Fibroblast of lung (primary cell): ENCODE data around the gene KCNQ4.

ENCODE experiments used
- EZH2 ChIP-seq: IDR thresholded peaks from 2 replicates; pipeline ENCODE4 v1.5.1; 2012; ENCODE audit warnings: low read length, control low read depth, mild to moderate bottlenecking; ENCODE audit errors: missing control alignments
- TF ChIP-seq, protein P1 (sequence below), 2 donors: IDR thresholded peaks in 1 of 2; conservative IDR thresholded peaks in 1 of 2; 1 replicate in 1 of 2; 2 replicates in 1 of 2; pipeline ENCODE4 v1.5.1; 2011 to 2012; ENCODE audit warnings: low read length in 2 of 2, control low read depth in 1 of 2, inconsistent platforms in 1 of 2, low read depth in 1 of 2, mild to moderate bottlenecking in 1 of 2

DNA sequence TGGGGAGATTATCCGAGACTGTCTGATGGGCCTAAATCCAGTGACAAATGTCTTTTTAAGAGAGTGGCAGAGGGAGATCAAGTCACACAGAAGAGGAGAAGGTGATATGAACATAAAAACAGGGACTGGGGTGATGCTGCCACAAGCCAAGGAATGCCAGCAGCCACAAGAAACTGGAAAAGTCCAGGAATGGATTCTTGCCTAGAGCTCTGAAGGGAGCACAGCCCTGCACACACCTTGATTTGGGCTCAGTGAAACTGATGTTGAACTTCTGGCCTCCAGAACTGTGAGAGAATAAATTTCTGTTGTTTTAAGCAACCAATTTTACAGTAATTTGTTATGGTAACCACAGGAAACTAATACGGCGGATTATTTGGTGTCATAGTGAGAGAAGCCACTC lies 59.1 kb downstream of the KCNQ4 start:
- TF ChIP-seq EZH2 = no peak
- TF ChIP-seq, protein P1, sequence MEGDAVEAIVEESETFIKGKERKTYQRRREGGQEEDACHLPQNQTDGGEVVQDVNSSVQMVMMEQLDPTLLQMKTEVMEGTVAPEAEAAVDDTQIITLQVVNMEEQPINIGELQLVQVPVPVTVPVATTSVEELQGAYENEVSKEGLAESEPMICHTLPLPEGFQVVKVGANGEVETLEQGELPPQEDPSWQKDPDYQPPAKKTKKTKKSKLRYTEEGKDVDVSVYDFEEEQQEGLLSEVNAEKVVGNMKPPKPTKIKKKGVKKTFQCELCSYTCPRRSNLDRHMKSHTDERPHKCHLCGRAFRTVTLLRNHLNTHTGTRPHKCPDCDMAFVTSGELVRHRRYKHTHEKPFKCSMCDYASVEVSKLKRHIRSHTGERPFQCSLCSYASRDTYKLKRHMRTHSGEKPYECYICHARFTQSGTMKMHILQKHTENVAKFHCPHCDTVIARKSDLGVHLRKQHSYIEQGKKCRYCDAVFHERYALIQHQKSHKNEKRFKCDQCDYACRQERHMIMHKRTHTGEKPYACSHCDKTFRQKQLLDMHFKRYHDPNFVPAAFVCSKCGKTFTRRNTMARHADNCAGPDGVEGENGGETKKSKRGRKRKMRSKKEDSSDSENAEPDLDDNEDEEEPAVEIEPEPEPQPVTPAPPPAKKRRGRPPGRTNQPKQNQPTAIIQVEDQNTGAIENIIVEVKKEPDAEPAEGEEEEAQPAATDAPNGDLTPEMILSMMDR (conservative IDR thresholded peaks at IDR 0.05 in 1 of 2, IDR thresholded peaks at IDR 0.05 in 1 of 2; ENCODE audit: low read depth in 1 of 2, low read length in 2 of 2) = no peak
